ENCODE results near the gene PCED1B. TPM values are rescaled to one million over a fixed set of nuclear protein-coding genes. Genes with fewer than 3 reads are reported as not detected.

Gene PCED1B
- total RNA-seq, 1 experiment from 2014 or later = 3.3 TPM

DNA sequence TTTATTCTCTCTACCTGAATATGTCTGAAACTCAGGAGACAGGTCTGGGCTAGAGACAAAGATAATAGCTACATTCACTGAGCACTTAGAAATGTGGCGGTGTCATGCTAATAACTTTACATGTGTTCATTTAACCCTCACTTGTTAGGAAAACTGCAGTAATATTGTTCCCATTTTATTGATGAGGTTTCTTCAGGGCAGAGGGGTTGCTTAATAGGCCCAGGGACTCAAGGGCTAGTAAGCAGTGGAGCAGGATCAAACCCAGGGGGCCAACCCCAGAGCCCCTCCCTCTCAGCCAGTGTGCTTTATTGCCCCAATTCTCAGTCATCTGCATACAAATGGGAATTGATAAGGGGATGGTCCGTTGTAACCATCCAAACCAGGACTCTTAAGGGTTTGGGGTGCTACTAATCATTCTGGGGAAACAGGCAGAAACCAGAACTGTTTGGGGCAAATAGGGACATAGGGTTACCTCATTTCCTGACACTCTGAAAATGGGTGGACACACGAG is 143.2 kb downstream of the PCED1B start:
- Histone ChIP-seq H3K27ac (ENCODE audit: insufficient read length, low read depth, low read length) (peak overlapping the region; percentile 94), H2BK20ac (ENCODE audit: low read depth, low read length, poor library complexity, severe bottlenecking) (no peak overlapping the region), H3K4me2 (ENCODE audit: insufficient read depth, insufficient read length, low read length) (peak overlapping the region; percentile 73), H2BK12ac (ENCODE audit: insufficient read length, low read depth, low read length) (no peak overlapping the region), H3K18ac (ENCODE audit: insufficient read length, low read depth, low read length) (no peak overlapping the region), H4K5ac (ENCODE audit: insufficient read length, low read depth, low read length) (no peak overlapping the region), H3K56ac (ENCODE audit: insufficient read length, low read depth, low read length) (no peak overlapping the region), H3K9ac (ENCODE audit: extremely low read depth, insufficient read length, low read length) (peak overlapping the region; percentile 13), H3K79me1 (ENCODE audit: insufficient read depth, low read depth, low read length, poor library complexity, severe bottlenecking) (no peaks in the 10 kb centered on the region), H2BK120ac (ENCODE audit: low read depth, low read length, poor library complexity, severe bottlenecking) (no peak overlapping the region), H2BK5ac (ENCODE audit: insufficient read length, low read length) (no peak overlapping the region), H2AFZ (ENCODE audit: low read length) (no peak overlapping the region), H2BK15ac (ENCODE audit: low read depth, low read length) (no peak overlapping the region), H3K79me2 (ENCODE audit: insufficient read depth, low read length) (no peaks in the 10 kb centered on the region), H3K4ac (ENCODE audit: low read depth, low read length) (no peak overlapping the region), H3K14ac (ENCODE audit: insufficient read depth, low read length) (no peak overlapping the region), H3K23me2 (ENCODE audit: insufficient read length, low read depth, low read length, poor library complexity, severe bottlenecking) (no peaks in the 10 kb centered on the region), H4K20me1 (ENCODE audit: control insufficient read depth, insufficient read depth, insufficient read length) (no peaks in the 10 kb centered on the region), H4K91ac (ENCODE audit: insufficient read length, low read depth, low read length) (no peak overlapping the region), H3K9me3 (ENCODE audit: control insufficient read depth, low read depth, low read length) (no peaks in the 10 kb centered on the region), H4K8ac (replicated peaks; ENCODE audit: insufficient read length, low read depth, low read length) (no peak overlapping the region), H3T11ph (ENCODE audit: low read length) (no peak overlapping the region), H3K27me3 (ENCODE audit: insufficient read depth, low read length) (no peaks in the 10 kb centered on the region), H3K23ac (ENCODE audit: insufficient read length, low read depth, low read length) (no peak overlapping the region), H3K4me1 (ENCODE audit: insufficient read depth, low read length) (peaks cover 6% of the 10 kb centered on the region; the same call in 1 of the 2 replicates), H2AK5ac (ENCODE audit: insufficient read length, low read length) (no peak overlapping the region)
- Mint-ChIP-seq H3K27me3 (ENCODE audit: low read depth) (no peaks in the 10 kb centered on the region), H3K4me1 (peaks cover 58 to 59% of the 10 kb centered on the region in 2 experiments), H3K4me3 (peak overlapping the region; percentile 48 to 74; a peak in 4 of 5 replicates), H3K9me3 (no peaks in the 10 kb centered on the region), H3K36me3 (ENCODE audit: insufficient read depth in 1 of 3, low read depth in 3 of 3) (no peaks in the 10 kb centered on the region), H3K27ac (peak overlapping the region; percentile 97 to 99 (median 97))
- peak; percentile 60 for DNase-seq
- WGBS (ENCODE audit: extremely low coverage, insufficient read length, low lambda C conversion rate) = no CpG with 5 or more reads among the region's 3 CpGs
- TF ChIP-seq, protein P1, sequence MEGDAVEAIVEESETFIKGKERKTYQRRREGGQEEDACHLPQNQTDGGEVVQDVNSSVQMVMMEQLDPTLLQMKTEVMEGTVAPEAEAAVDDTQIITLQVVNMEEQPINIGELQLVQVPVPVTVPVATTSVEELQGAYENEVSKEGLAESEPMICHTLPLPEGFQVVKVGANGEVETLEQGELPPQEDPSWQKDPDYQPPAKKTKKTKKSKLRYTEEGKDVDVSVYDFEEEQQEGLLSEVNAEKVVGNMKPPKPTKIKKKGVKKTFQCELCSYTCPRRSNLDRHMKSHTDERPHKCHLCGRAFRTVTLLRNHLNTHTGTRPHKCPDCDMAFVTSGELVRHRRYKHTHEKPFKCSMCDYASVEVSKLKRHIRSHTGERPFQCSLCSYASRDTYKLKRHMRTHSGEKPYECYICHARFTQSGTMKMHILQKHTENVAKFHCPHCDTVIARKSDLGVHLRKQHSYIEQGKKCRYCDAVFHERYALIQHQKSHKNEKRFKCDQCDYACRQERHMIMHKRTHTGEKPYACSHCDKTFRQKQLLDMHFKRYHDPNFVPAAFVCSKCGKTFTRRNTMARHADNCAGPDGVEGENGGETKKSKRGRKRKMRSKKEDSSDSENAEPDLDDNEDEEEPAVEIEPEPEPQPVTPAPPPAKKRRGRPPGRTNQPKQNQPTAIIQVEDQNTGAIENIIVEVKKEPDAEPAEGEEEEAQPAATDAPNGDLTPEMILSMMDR (conservative IDR thresholded peaks at IDR 0.05) = no peak
